Hepatocyte (in vitro differentiated cells): ENCODE measurements around the gene PIK3AP1. TPM values are rescaled to one million over a fixed set of nuclear protein-coding genes. Genes with fewer than 3 reads are reported as not detected.

Experiments
- DNase-seq: peaks from one replicate; pipeline ENCODE4 v3.0.0-alpha.2; 2016; ENCODE audit warnings: low spot score
- H2AFZ ChIP-seq: fragments of 200-600 bp; sonication (generic); 2 replicates; pipeline ENCODE4 v1.6.0; 2016; ENCODE audit warnings: antibody characterized with exemption, mild to moderate bottlenecking
- H3K27ac ChIP-seq: fragments of 200-600 bp; sonication (generic); 2 replicates; pipeline ENCODE4 v1.5.1; 2016; ENCODE audit warnings: mild to moderate bottlenecking
- H3K27me3 ChIP-seq: fragments of 200-600 bp; sonication (generic); 2 replicates; pipeline ENCODE4 v1.6.1; 2016
- H3K36me3 ChIP-seq: fragments of 200-600 bp; sonication (generic); replicated peaks from 2 replicates; pipeline ENCODE4 v1.5.1; 2016; ENCODE audit warnings: low read depth; ENCODE audit not compliant: insufficient read depth
- H3K4me1 ChIP-seq: fragments of 200-600 bp; sonication (generic); 2 replicates; pipeline ENCODE4 v1.5.1; 2016; ENCODE audit warnings: mild to moderate bottlenecking, moderate library complexity; ENCODE audit not compliant: insufficient read depth
- H3K4me2 ChIP-seq: fragments of 200-600 bp; sonication (generic); 2 replicates; pipeline ENCODE4 v1.6.0; 2016
- H3K4me3 ChIP-seq: fragments of 200-600 bp; sonication (generic); 2 replicates; pipeline ENCODE4 v1.5.1; 2016; ENCODE audit warnings: mild to moderate bottlenecking
- H3K79me2 ChIP-seq: fragments of 200-600 bp; sonication (generic); 2 replicates; pipeline ENCODE4 v1.6.0; 2017; ENCODE audit warnings: mild to moderate bottlenecking
- H3K9me2 ChIP-seq: fragments of 200-600 bp; sonication (generic); replicated peaks from 2 replicates; pipeline ENCODE4 v1.6.0; 2017; ENCODE audit warnings: mild to moderate bottlenecking; ENCODE audit not compliant: insufficient read depth
- H3K9me3 ChIP-seq: fragments of 200-600 bp; sonication (generic); 2 replicates; pipeline ENCODE4 v1.5.1; 2016; ENCODE audit warnings: low read depth, mild to moderate bottlenecking
- H4K20me1 ChIP-seq: fragments of 200-600 bp; sonication (generic); 2 replicates; pipeline ENCODE4 v1.6.0; 2016; ENCODE audit warnings: mild to moderate bottlenecking; ENCODE audit not compliant: insufficient read depth, poor library complexity, severe bottlenecking
- EZH2 ChIP-seq: fragments of 200-600 bp; sonication (generic); IDR thresholded peaks from 2 replicates; pipeline ENCODE4 v1.6.1; 2016; ENCODE audit warnings: antibody characterized with exemption, mild to moderate bottlenecking, borderline replicate concordance
- EZH2phosphoT487 ChIP-seq: fragments of 200-600 bp; sonication (generic); IDR thresholded peaks from one replicate; pipeline ENCODE4 v1.6.1; 2018; ENCODE audit warnings: antibody characterized with exemption, mild to moderate bottlenecking, low read depth, moderate library complexity; ENCODE audit not compliant: unreplicated experiment, severe bottlenecking
- WGBS: methylation state at CpG from one replicate; pipeline ENCODE4 v1.1.6; 2016; ENCODE audit warnings: low lambda C conversion rate; ENCODE audit errors: missing lambda C conversion rate; 5-methylcytosine and 5-hydroxymethylcytosine counted together
- polyA plus RNA-seq: library from polyadenylated mRNA; unstranded; fragments of >200 nt; fragmentation: Nextera tagmentation; extraction: Ambion mirVana; gene quantifications from 2 replicates; pipeline ENCODE4 v1.2.1, GENCODE V29; 2016
- total RNA-seq: library from RNA; depleted of rRNA; stranded (reverse); fragments of >200 nt; gene quantifications from 2 replicates; pipeline ENCODE4 v1.2.3, GENCODE V29; 2014
- TF ChIP-seq, protein P1 (sequence below): fragments of 200-600 bp; sonication (generic); IDR thresholded peaks from 2 replicates; pipeline ENCODE4 v1.5.1; 2016; ENCODE audit warnings: antibody characterized with exemption, mild to moderate bottlenecking; ENCODE audit not compliant: poor library complexity

The PIK3AP1 gene
- total and polyA plus RNA-seq, 2 experiments from 2014 or later: 2.5 to 8.4 TPM

DNA sequence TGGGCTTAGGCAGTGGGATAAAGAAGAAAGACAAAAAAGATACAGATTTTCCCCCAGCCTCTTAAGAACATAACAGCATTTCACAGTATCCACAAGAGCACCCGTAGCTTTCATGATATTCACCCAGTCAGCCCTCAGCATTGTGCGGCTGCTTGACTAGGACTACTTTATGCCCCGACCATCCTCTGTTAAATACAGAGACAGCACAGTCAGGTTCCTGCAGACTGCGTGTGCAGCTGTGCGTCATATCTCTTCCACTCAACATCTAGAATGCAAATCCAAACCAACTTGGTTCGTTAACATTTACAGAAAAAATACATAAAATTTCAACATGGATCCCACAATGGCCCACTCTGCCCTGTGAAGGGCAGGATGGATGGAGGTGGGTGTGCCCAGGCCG lies 33.8 kb downstream of the PIK3AP1 start:
- H3K79me2 ChIP-seq: no peaks in the 10 kb centered on the region
- H2AFZ ChIP-seq: no peak overlapping the region
- 95% methylated on average over 7 of the region's 7 CpGs for WGBS
- no peaks in the 10 kb centered on the region for H3K4me1 ChIP-seq
- H3K36me3 ChIP-seq: no peaks in the 10 kb centered on the region
- H3K4me3 ChIP-seq: no peak overlapping the region
- no peak overlapping the region for H3K27ac ChIP-seq
- peaks cover 4% of the 10 kb centered on the region for H3K27me3 ChIP-seq
- H3K4me2 ChIP-seq: no peak overlapping the region
- H4K20me1 ChIP-seq: no peaks in the 10 kb centered on the region
- no peaks in the 10 kb centered on the region for H3K9me3 ChIP-seq
- TF ChIP-seq EZH2: no peak
- TF ChIP-seq, protein P1, sequence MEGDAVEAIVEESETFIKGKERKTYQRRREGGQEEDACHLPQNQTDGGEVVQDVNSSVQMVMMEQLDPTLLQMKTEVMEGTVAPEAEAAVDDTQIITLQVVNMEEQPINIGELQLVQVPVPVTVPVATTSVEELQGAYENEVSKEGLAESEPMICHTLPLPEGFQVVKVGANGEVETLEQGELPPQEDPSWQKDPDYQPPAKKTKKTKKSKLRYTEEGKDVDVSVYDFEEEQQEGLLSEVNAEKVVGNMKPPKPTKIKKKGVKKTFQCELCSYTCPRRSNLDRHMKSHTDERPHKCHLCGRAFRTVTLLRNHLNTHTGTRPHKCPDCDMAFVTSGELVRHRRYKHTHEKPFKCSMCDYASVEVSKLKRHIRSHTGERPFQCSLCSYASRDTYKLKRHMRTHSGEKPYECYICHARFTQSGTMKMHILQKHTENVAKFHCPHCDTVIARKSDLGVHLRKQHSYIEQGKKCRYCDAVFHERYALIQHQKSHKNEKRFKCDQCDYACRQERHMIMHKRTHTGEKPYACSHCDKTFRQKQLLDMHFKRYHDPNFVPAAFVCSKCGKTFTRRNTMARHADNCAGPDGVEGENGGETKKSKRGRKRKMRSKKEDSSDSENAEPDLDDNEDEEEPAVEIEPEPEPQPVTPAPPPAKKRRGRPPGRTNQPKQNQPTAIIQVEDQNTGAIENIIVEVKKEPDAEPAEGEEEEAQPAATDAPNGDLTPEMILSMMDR: no peak
- TF ChIP-seq EZH2phosphoT487: no peak
- H3K9me2 ChIP-seq: no peaks in the 10 kb centered on the region
- DNase-seq: no peak

DNA sequence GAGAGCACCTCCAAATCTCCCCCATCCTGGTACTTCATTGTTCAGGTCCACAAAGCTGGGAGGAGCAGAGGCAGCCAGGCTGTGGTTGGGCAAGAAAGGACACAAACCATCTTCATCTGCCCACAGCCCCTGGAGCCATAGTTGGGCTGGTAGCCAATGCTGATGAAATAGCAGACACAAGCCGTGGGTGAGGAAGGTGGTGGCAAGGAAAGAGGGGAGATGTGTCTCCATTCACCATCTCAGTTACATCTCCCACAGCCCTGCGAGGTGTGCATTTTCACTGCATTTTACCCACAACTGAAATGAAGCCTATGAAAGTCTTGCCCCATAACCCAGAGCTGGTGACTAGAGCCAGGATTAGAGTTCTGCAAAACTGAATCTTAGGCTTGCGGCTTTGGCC lies 35.0 kb downstream of the PIK3AP1 start:
- no peak for DNase-seq

DNA sequence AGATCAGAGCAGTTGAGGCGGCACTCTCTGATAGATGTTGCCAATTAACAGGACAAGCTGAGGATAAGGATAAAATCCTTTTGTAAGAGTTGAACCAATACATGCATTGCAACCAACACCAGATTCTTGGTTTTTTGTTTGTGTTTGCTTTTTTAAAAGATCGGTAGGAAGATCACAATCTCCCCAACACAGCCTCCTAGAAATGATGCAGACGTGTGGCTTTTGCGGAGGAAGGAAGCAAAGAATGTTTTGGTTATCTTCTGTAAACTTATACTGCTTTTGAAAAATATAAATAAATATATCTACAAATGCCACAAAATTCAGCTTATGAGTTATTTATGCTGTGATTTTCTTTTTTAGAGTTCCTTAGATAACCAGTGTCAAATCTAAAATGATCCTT lies 35.5 kb downstream of the PIK3AP1 start:
- no peak overlapping the region for H2AFZ ChIP-seq

More for the DNA sequence above, 35.0 kb downstream of the PIK3AP1 start:
- Histone ChIP-seq H2AFZ (no peak overlapping the region), H3K4me1 (no peaks in the 10 kb centered on the region), H3K27me3 (peaks cover 4% of the 10 kb centered on the region), H4K20me1 (no peaks in the 10 kb centered on the region), H3K79me2 (no peaks in the 10 kb centered on the region), H3K36me3 (no peaks in the 10 kb centered on the region), H3K4me2 (no peak overlapping the region), H3K9me3 (no peaks in the 10 kb centered on the region), H3K9me2 (no peaks in the 10 kb centered on the region), H3K27ac (no peak overlapping the region), H3K4me3 (no peak overlapping the region)
- 91% methylated on average over 3 of the region's 3 CpGs for WGBS
- no peak for TF ChIP-seq EZH2

DNA sequence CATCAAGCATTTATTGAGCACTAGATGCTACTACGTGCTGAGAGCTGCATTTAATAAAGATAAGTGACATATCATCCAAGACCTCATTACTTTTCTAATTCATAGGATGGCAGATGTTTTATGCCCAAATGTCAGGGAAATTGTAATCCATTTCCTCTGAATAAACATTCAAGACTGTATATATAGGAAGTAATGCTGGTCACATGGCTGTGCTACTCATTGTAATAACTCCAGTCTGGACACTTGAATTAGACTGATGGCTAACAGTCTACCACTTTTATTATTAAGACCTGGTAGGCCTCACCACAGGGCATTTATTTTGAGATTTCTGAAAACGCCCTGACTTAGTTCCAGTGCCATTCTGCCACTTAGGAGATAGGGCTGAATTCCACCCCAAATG lies 36.6 kb downstream of the PIK3AP1 start:
- Histone ChIP-seq H3K4me3 (no peak overlapping the region), H3K27me3 (peaks cover 4% of the 10 kb centered on the region), H4K20me1 (no peaks in the 10 kb centered on the region), H2AFZ (no peak overlapping the region), H3K27ac (no peak overlapping the region), H3K9me2 (no peaks in the 10 kb centered on the region), H3K4me1 (no peaks in the 10 kb centered on the region), H3K4me2 (no peak overlapping the region), H3K36me3 (no peaks in the 10 kb centered on the region), H3K79me2 (no peaks in the 10 kb centered on the region), H3K9me3 (no peaks in the 10 kb centered on the region)
- 84% methylated on average over 2 of the region's 2 CpGs for WGBS
- DNase-seq: no peak
- TF ChIP-seq, protein P1: no peak
- TF ChIP-seq EZH2phosphoT487 (no peak), EZH2 (no peak)

More for the DNA sequence above, 35.5 kb downstream of the PIK3AP1 start:
- 80% methylated on average over 4 of the region's 4 CpGs for WGBS
- peaks cover 4% of the 10 kb centered on the region for H3K27me3 ChIP-seq
- no peak overlapping the region for H3K4me2 ChIP-seq
- no peak for TF ChIP-seq EZH2
- TF ChIP-seq EZH2phosphoT487: no peak
- TF ChIP-seq, protein P1: no peak
- no peaks in the 10 kb centered on the region for H3K9me3 ChIP-seq
- no peaks in the 10 kb centered on the region for H3K36me3 ChIP-seq
- H3K9me2 ChIP-seq: no peaks in the 10 kb centered on the region
- H3K4me3 ChIP-seq: no peak overlapping the region
- H3K27ac ChIP-seq: no peak overlapping the region
- DNase-seq: no peak
- no peaks in the 10 kb centered on the region for H4K20me1 ChIP-seq
- no peaks in the 10 kb centered on the region for H3K4me1 ChIP-seq
- no peaks in the 10 kb centered on the region for H3K79me2 ChIP-seq
